WI38 (cell line): ENCODE data around the gene FEZ2.

Source experiments
- H3K4me3 ChIP-seq: 2 replicates; pipeline ENCODE4 v1.5.1; 2011; ENCODE audit warnings: low read depth, mild to moderate bottlenecking, control low read depth, low read length
- TF ChIP-seq, protein P1 (sequence below): IDR thresholded peaks from 2 replicates; pipeline ENCODE4 v1.5.1; 2012; ENCODE audit warnings: low read depth, mild to moderate bottlenecking, control low read depth, low read length

The FEZ2 gene

DNA sequence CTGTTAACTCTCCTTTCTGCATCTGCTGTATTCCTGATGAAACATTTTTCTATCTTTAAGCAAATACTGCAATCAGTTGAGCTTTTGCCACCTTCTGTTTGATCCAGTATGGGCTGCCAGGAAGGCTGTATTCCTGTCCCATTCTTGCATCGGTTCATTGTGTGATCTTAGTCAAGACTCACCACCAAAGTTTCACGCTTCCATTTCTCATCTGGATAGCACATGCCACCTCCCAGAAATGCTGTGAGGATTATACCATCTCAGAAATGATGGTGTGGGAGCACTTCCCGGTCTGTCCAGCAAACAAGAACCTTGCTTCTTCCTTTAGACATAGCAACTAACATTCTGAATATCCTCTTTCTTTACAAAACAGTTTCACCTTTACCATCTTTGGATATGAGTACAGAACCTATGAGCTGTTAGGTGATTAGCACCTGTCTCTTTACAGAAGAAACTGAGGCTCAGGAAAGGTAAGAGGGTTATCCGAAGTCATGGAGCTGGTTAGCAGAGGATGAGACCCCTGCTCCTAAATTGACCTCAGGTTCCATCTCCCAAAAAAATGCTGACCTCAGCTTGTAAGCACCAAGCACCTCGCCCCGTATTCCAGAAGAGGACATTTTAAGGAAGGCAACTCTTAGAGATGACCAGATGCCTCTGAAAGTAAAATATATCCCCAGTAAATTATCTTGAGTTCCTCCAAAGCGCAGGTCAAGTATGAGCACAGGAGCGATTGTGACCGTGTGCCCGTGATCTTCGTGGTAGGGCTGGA, 56.8 kb downstream of the FEZ2 start:
- TF ChIP-seq, protein P1, sequence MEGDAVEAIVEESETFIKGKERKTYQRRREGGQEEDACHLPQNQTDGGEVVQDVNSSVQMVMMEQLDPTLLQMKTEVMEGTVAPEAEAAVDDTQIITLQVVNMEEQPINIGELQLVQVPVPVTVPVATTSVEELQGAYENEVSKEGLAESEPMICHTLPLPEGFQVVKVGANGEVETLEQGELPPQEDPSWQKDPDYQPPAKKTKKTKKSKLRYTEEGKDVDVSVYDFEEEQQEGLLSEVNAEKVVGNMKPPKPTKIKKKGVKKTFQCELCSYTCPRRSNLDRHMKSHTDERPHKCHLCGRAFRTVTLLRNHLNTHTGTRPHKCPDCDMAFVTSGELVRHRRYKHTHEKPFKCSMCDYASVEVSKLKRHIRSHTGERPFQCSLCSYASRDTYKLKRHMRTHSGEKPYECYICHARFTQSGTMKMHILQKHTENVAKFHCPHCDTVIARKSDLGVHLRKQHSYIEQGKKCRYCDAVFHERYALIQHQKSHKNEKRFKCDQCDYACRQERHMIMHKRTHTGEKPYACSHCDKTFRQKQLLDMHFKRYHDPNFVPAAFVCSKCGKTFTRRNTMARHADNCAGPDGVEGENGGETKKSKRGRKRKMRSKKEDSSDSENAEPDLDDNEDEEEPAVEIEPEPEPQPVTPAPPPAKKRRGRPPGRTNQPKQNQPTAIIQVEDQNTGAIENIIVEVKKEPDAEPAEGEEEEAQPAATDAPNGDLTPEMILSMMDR = no peak
- no peak overlapping the region for H3K4me3 ChIP-seq

DNA sequence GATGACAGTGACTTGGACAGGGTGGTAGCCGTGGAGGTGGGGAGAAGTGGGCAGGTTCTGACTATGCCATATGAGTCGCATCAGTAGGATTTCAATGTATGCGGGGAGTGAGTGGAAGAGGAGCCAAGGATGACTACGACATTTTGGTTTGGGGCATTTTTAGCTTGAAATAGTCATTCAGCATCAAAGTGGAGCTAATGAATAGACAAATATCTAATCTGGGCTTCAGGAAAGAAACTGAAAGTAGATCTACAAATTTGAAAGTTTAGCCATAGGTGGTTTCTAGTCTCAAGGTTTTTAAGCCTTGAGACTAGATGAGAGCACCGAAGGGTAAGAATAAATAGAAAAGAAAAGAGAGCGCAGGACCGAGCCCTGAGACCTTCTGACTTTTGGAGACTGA, 58.3 kb downstream of the FEZ2 start:
- TF ChIP-seq, protein P1 = no peak

DNA sequence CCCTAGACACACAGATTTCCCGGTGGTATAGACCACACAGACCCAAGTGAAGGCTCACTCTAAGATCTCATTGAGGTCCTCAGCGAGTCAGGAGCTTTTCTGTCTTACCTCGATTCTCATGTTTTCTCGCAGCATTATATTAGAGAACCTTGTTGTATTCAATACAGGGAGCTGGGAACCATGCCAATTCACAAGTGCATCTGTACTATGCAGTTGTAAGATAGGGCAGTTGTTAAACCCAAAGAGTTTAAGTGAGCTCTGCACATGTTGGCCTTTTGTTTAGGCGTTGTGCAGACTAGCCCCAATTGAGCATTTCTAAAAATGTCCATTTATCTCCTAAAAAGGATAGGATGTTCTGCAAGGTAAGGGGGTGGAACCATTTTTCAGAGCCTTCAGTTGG, 59.6 kb downstream of the FEZ2 start:
- TF ChIP-seq, protein P1 = no peak
- no peak overlapping the region for H3K4me3 ChIP-seq

More for the DNA sequence above, 58.3 kb downstream of the FEZ2 start:
- H3K4me3 ChIP-seq = no peak overlapping the region

DNA sequence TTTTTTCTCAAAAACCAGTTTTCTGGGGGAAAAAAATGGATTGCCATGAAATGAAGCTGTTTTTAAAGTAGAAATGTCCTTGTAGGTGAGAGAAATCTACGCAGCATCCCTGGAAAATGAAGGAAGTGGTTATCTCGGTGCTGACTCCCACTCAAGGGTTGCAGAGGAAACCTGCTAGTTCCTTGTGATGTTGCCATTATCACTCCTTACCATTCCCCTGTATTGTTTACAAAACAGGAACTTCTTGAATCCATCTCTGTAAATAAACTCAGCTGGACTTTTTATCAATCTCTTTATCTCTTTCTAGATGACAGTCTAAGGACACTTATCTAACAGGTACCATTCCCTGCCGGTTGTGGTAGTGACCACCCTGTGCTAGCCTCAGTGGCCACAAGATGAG, 61.2 kb downstream of the FEZ2 start:
- TF ChIP-seq, protein P1 = no peak

DNA sequence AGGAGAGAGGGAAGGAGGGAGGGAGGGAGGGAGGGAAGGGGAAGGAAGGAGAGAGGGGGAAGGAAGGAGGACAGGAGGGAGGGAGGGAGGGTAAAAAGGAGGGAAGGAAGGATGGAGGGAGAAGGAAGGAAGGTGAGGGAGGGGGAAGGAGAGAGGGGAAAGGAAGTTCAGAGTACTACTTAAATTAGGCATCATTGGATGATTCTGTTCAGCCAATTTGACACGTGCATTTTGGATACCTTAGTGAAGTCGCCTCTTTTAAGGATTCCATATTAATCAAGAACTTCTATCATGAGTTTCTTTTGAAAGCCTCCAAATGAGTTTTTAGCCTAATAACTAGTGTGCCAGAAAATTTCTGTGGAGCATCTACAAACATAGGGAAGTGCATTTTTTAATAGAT, 62.9 kb downstream of the FEZ2 start:
- no peak overlapping the region for H3K4me3 ChIP-seq
- TF ChIP-seq, protein P1 = no peak

More for the DNA sequence above, 61.2 kb downstream of the FEZ2 start:
- H3K4me3 ChIP-seq = no peak overlapping the region

DNA sequence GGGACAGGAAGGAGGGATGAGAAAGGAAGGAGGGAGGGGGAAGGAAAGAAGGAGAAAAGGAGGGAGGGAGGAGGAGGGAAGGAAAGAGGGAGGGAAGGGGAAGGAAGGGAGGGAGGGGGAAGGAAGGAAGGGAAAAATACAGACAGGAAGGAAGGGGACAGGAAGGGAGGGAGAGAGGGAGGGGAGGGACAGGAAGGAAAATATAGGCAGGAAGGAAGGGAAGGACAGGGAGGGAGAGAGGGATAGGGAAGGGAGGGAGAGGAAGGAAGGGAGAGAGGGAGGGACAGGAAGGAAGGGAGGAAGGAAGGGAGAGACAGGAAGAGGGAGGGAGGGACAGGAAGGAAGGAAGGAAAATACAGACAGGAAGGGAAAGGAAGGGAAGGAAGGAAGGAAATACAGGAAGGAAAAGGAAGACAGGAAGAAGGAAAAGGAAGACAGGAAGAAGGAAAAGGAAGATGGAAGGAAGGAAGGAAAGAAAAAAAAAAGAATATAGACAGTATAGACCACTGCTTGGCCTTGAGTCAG, 63.6 kb downstream of the FEZ2 start:
- TF ChIP-seq, protein P1 = no peak
- no peak overlapping the region for H3K4me3 ChIP-seq

DNA sequence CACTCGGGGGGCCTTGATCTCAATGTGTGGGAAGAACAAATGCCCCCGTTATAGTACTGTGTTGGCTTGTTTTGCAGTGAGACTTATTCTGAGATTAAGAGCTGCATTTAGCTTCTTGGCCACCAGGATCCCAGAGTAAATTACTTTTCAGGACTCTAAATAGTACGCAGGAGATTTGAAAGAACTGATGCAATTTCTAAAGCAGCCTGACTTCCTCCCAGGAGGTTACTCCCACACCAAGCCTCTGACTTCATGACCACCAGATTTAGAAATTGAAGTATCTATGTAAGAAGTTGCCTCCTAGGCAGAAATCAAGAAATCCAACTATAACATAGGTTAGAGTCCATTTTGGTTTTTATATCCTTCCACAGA, 67.0 kb downstream of the FEZ2 start:
- TF ChIP-seq, protein P1 = no peak
- H3K4me3 ChIP-seq = no peak overlapping the region
